ENCODE measurements around the gene CNTN4.

The CNTN4 gene

GRCh38 chr3:2283818-2284217 lies 185.2 kb downstream of the CNTN4 start:
- DNase-seq = no peak

DNA sequence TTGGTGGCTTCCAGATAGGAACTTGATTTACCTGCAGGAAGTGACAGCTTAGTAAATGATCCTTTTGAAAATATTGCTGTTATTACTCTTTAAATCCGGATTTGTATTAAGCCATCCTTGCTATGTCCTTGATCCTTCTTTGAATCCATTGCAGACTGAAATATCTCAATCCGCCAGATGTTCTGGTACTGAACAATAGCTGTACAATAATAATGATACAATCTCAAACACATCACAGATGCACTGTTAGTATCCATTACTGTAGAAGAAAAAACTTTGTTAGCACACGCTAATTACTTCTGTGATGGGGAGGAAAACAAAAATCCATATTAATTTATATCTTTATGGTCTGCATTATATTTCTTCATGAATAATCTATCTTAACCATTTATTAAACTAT lies 202.3 kb downstream of the CNTN4 start:
- no peak for DNase-seq

DNA sequence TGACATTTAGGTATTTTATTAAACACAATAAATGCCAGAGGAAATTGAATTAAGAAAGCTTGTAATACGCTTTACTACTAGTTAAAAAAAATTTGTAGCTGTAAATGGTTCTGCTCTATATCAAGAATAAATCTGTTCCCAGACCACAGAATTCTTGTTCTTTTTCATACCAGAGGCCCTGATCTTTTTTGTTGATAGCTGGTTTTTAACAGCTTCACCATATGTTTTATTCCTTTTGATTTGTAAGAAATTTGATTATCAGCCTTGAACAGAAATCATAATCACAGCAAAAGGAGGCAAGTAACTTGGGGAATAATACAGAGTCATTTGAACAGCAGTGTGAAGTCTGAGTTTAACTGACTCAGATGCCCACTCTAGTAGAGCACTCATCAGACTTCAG lies 202.7 kb downstream of the CNTN4 start:
- no peak for DNase-seq

GRCh38 chr3:2303566-2303965 lies 204.9 kb downstream of the CNTN4 start:
- no peak for DNase-seq

DNA sequence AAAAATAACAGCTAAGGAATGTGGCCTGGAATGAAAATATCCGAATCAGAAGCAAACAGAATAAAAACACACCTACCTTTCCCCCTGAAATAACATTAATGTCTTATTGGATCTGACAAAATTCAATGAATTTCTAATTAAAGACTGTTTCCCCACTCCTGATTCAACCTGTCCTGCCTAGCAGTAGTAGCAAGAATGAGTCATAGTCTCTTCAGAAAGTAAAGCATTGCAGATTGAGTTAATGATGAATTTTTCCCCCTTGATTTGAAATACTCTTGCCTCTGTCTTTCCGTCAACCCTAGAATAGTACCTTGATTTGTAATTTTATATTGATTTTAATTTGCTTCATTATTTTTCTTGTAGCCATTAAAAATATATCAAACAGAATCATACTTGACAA lies 212.4 kb downstream of the CNTN4 start:
- no peak for DNase-seq

- no peak for DNase-seq
These were observed 218.9 kb downstream of the CNTN4 start for GRCh38 chr3:2317521-2317920.

DNA sequence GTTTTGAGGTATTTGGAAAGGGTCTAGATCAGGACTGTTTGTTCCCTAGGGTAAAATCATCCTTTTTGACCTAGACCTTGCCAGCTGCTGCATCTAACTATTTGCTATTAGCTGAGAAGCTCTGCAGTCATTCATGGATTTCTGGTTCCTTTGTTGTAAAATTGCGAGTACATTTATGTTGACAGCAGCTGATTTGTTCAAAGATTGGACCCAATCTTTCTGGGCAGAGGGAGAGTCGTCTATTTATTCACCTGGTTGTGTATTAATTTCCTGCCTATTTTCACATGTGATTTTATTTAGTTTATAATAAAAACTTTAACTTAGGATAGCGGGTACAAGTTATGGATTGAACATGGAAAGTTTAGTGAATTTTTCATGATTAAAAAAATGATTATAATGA lies 236.3 kb downstream of the CNTN4 start:
- DNase-seq = no peak

DNA sequence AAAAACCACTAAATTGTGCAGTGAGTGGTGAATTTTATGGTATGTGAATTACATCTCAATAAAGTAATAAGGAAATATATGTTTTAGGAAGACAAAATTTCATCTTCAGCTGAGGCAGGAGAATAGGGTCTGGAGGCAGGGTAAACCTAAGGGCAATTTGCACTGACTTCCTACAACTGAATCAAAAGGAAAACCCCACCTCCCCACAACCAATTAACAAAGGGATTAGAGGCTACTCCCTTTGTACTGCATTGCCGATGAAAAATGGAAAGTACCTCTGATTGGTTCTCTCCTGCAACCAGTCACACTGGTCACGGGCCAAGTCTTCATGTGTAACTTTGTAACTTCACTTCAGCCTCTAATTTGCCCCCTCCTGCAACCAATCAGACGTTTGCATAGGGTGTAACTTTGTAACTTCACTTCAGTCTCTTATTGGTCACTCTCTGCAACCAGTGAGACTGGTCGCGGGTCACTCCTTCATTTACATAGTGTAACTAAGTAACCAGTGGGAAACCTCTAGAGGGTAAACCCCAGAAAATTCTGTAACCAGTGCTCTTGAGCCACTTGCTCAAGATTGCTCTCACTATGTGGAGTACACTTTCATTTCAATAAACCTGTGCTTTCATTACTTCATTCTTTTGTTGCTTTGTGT lies 244.5 kb downstream of the CNTN4 start:
- DNase-seq = no peak

DNA sequence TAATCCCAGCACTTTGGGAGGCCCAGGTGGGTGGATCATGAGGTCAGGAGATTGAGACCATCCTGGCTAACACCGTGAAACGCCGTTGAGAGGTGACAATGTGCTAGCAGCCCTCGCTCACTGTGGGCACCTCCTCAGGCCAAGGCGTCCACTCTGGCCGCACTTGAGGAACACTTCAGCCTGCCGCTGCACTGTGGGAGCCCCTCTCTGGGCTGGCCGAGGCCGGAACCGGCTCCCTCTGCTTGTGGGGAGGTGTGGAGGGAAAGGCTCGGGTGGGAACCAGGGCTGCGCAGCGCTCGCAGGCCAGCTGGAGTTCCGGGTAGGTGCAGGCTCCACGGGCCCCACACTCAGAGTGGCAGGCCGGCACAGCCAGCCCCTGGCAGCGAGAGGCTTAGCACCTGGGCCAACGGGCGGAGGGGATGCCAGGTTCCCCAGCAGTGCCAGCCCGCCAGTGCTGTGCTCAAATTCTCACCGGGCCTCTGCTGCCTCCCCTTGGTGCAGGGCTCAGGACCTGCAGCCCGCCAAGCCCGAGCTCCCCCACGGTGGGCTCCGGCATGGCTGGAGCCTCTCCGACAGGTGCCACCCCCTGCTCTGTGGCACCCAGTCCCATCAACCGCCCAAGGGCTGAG lies 253.6 kb downstream of the CNTN4 start:
- DNase-seq = no peak

GRCh38 chr3:2354702-2355101 lies 256.0 kb downstream of the CNTN4 start:
- no peak for DNase-seq

GRCh38 chr3:2356298-2356950 lies 257.8 kb downstream of the CNTN4 start:
- no peak for DNase-seq

DNA sequence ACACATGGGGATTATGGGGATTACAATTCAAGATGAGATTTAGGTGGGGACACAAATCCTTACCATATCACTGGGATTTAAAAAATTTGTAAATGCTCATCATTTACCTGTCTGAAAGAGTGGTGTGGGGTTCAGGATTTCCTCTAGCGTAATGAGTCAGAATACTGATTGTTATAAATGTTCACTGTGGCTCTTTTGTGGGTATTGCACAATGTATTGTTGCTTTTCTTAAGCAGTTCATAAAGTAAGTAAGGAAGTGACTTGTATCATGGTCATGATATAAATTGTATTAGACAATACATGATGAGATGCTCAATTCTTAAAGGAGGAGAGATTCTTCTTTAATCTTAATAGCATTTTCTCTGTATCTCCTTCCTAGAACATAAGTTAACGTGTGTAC lies 262.1 kb downstream of the CNTN4 start:
- DNase-seq = no peak

GRCh38 chr3:2362122-2362521 lies 263.5 kb downstream of the CNTN4 start:
- DNase-seq = no peak

- DNase-seq = no peak
These were observed 265.2 kb downstream of the CNTN4 start for GRCh38 chr3:2363854-2364253.

- no peak for DNase-seq
These were observed 271.7 kb downstream of the CNTN4 start for GRCh38 chr3:2370317-2370716.

DNA sequence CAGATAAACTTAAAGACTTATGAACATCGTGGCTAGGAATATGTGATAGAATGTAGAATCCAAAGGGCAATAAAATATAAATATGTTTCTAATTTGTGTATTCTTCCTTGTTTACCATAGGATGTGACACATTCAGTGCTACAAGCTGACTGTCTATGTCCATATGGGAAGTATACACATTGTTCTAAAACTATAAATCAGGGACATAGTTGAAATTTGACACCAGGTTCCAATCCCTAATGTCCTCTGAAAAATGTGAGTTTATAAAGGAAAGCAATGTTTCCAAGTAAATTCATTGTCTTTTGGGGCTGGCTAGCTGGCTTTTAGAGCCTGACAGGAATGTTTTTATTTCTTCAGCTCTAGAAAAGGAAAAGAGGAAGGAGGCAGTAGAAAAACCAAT lies 273.6 kb downstream of the CNTN4 start:
- no peak for DNase-seq

GRCh38 chr3:2375376-2375775 lies 276.7 kb downstream of the CNTN4 start:
- no peak for DNase-seq

DNA sequence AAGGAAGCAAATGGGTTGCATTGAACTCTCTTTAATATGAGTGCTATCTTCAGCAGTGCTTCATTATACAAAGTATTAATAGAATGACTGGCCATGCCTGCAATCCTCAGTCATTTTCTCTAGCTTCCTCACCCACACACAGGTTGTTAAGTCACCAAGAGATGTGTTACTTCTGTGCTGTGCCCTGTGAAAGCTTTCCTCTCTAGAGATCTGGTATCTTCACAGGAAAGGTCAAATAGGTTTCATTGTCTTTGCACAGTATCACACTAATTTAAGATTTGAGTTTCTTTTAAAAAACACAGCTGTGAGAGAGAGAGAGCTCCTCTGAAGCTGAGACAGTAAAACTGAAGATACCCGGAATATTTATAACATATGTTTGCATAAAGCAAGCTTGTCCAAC lies 278.6 kb downstream of the CNTN4 start:
- DNase-seq = no peak

- DNase-seq = no peak
These were observed 292.4 kb downstream of the CNTN4 start for GRCh38 chr3:2390926-2391532.

DNA sequence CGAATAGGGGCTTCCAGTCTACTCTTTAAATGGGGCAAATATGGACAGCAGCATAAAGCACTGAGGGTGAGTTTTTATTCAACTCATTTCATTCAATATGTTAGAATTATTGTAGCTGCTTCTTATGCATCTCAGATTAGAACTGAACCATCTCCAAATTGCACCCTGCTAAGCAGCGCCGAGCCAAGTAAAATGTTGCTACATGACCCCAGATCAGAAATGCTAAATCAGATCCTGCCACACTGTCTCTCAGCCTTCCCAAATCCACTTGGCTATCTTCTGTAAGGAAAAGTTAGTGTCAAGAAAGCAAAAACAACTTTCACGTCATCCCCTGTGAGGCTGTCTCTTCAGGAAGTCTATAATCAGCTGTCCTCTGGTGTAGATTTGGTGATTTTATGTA lies 293.2 kb downstream of the CNTN4 start:
- DNase-seq = no peak

DNA sequence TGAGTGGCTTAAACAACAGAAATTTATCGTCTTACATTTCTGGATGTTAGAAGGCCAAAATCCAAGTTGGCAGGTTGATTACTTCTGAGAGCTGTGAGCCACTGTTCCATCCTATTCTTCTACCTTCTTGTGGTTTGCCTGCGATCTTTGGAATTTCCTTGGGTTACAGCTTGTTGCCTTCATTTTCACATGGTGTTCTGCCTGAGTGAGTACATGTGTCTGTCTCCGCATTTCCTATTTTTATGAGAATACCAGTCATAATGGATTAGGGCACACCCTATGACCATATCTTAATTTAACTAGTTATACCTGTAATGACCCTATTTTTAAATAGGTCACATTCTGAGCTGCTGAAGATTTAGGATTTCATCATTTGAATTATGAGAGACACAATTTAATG lies 294.3 kb downstream of the CNTN4 start:
- no peak for DNase-seq

- no peak for DNase-seq
These were observed 316.4 kb downstream of the CNTN4 start for GRCh38 chr3:2415083-2415482.

DNA sequence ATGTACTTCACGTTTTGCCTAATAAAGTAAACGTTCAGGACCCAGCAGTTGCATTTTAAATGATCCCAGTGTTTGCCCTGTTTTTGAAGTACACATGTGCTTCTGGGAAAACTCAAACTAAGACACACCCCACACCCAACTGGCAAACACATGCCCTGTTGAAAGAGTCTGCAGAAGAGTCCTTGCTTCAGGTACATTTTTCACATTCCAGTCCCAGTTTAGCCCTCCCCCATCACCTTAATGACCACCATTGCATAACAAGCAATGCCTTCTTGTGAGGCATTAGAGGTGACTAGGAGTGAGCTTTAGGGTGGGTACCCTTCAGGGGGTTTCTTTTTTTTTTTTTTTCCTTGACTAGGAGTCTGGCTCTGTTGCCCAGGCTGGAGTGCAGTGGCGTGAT lies 322.3 kb downstream of the CNTN4 start:
- no peak for DNase-seq

DNA sequence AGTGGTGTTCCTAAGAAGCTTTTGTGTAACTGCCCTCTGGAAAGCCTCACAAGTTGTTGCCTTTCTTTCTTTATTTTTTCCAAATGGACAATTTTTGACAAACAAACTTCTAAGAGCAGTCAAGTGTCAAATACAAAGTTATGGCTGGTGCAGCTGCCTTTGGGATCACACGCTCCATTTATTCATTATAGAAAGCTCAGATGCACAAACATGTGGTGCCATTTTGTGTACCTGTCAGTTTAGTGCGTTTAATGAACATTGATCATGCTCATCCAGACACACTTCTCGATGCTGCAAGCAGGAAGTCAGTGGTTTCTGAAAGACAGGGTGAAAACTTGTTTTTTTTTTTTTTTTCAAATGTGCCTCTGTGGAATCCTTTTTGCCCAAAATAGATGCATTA lies 324.5 kb downstream of the CNTN4 start:
- no peak for DNase-seq

Measured in activated CD4-positive, alpha-beta T cell treated with anti-CD3 and anti-CD28 coated beads for 1 hour (primary cell).